Measurements from ENCODE around the gene MND1. TPM values are rescaled to one million over a fixed set of nuclear protein-coding genes. Genes with fewer than 3 reads are reported as not detected.
"Not testable (repeated sequence)": the region's sequence is repeated elsewhere in the genome, so short reads cannot be mapped to it uniquely, and the experiment has no call there.

MND1 gene
- total RNA-seq, 4 donors from 2014 or later: not detected

GRCh38 chr4:153448003-153448731 lies 103.7 kb downstream of the MND1 start:
- TF ChIP-seq POLR2AphosphoS5 (IDR thresholded peaks at IDR 0.05): no peak
- TF ChIP-seq EP300 (IDR thresholded peaks at IDR 0.05): no peak
- TF ChIP-seq POLR2A (IDR thresholded peaks at IDR 0.05): no peak
- no peak for TF ChIP-seq CTCF (IDR thresholded peaks at IDR 0.05)
- no peak for DNase-seq (ENCODE audit: low spot score in 2 of 2)
- Histone ChIP-seq H3K9me3 (no peaks in the 10 kb centered on the region), H3K27me3 (no peaks in the 10 kb centered on the region), H3K4me3 (no peak overlapping the region), H3K4me1 (peaks cover 12% of the 10 kb centered on the region), H3K27ac (no peak overlapping the region), H3K36me3 (no peaks in the 10 kb centered on the region)
- 24% methylated on average over 10 of the region's 10 CpGs for WGBS

DNA sequence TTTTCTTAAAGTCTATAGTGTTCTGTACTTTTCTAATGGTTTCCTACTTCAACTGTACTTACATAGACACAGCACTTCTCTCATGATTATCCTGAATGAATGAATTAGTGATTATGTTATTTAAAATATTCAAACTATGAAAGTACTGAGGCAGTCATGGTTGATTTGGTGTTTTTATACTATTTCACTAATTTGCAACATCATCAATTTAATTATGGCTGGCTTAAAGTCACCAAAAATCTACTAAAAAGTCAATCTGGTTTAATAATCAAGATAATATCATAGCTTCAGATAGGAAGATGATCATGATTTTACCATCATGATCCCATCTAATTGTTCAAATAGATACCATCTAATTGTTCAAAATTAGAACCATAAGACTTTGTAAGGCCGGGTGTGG lies 104.8 kb downstream of the MND1 start:
- Histone ChIP-seq H3K27ac (no peak overlapping the region), H3K4me1 (peaks cover 12% of the 10 kb centered on the region), H3K4me3 (no peak overlapping the region), H3K27me3 (no peaks in the 10 kb centered on the region), H3K9me3 (no peaks in the 10 kb centered on the region), H3K36me3 (no peaks in the 10 kb centered on the region)
- no peak for TF ChIP-seq POLR2AphosphoS5 (IDR thresholded peaks at IDR 0.05)
- TF ChIP-seq EP300 (IDR thresholded peaks at IDR 0.05): no peak
- TF ChIP-seq CTCF (IDR thresholded peaks at IDR 0.05): no peak
- no peak for TF ChIP-seq POLR2A (IDR thresholded peaks at IDR 0.05)
- WGBS: 94% methylated on average over 1 of the region's 1 CpG
- no peak for DNase-seq (ENCODE audit: low spot score in 2 of 2)

- TF ChIP-seq CTCF (IDR thresholded peaks at IDR 0.05) (no peak), POLR2A (IDR thresholded peaks at IDR 0.05) (no peak), EP300 (IDR thresholded peaks at IDR 0.05) (no peak), POLR2AphosphoS5 (IDR thresholded peaks at IDR 0.05) (no peak)
- 86% methylated on average over 5 of the region's 5 CpGs for WGBS
- no peak for DNase-seq (ENCODE audit: low spot score in 2 of 2)
- H3K36me3 ChIP-seq: no peaks in the 10 kb centered on the region
- H3K4me1 ChIP-seq: peaks cover 12% of the 10 kb centered on the region
- no peaks in the 10 kb centered on the region for H3K27me3 ChIP-seq
- no peaks in the 10 kb centered on the region for H3K9me3 ChIP-seq
- no peak overlapping the region for H3K27ac ChIP-seq
- H3K4me3 ChIP-seq: no peak overlapping the region
Measured at GRCh38 chr4:153450544-153450917, 106.0 kb downstream of the MND1 start.

GRCh38 chr4:153451145-153451544 lies 106.7 kb downstream of the MND1 start:
- H3K9me3 ChIP-seq; H3K27ac ChIP-seq; H3K36me3 ChIP-seq; H3K4me3 ChIP-seq; H3K27me3 ChIP-seq; DNase-seq (ENCODE audit: low spot score in 2 of 2): not testable (repeated sequence)
- WGBS: 94% methylated on average over 13 of the region's 13 CpGs
- peaks cover 12% of the 10 kb centered on the region for H3K4me1 ChIP-seq

DNA sequence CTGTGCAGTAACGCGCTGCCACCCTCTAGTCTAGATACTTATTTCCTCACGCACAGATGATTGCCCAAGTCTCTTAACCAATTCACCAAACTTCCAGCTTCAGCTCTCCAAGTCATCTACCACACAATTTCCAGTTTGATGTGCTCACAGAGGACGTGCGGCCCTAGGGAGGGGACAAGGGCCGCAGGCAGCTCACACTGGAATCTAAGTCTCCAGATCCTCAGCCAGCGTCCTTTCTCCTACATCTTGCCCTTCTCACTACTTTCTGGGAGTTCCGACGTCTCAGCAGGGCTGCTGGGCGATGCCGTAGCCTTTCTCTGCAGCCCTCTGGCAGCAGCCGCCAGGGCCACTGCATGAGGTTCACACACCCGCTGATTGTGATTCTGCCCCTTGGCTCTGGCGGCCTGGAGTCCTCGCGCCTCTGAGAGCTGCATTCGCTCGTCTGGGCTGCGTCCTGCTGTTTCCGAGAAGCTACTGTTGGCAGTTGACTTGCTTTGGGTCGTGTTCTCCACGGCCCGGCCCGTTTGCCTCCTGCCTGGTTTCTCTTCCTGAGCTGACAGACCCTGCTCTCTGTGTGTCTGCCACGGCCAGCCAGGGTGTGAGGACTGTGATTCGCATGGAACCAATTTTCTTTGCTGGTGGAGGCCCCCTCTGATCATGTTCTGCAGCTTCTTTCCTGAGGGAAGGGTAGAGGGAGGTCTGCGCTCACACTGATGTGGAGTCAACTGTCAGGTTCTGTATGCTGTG lies 107.6 kb downstream of the MND1 start:
- no peak overlapping the region for H3K27ac ChIP-seq
- no peak for TF ChIP-seq CTCF (IDR thresholded peaks at IDR 0.05)
- no peak for TF ChIP-seq POLR2A (IDR thresholded peaks at IDR 0.05)
- TF ChIP-seq EP300 (IDR thresholded peaks at IDR 0.05): no peak
- TF ChIP-seq POLR2AphosphoS5 (IDR thresholded peaks at IDR 0.05): no peak
- no peaks in the 10 kb centered on the region for H3K27me3 ChIP-seq
- H3K4me3 ChIP-seq: no peak overlapping the region
- no peaks in the 10 kb centered on the region for H3K36me3 ChIP-seq
- no peaks in the 10 kb centered on the region for H3K9me3 ChIP-seq
- H3K4me1 ChIP-seq: peaks cover 12% of the 10 kb centered on the region
- WGBS: 89% methylated on average over 25 of the region's 27 CpGs
- DNase-seq (ENCODE audit: low spot score in 2 of 2): no peak
